BJ (cell line): ENCODE results near the gene LAMA3. TPM values are rescaled to one million over a fixed set of nuclear protein-coding genes. Genes with fewer than 3 reads are reported as not detected.

ENCODE experiments used
- CTCF ChIA-PET: fragments of 350-600 bp; formaldehyde crosslinking; extraction: SDS; loops from one replicate; lab custom pipeline; 2021; ENCODE audit warnings: antibody characterized with exemption, inconsistent platforms; lab: Yijun Ruan, JAX
- POLR2A ChIA-PET: fragments of 300-600 bp; sonication (Branson Sonifier 250); formaldehyde crosslinking; extraction: SDS; loops from one replicate; lab custom pipeline; 2021; ENCODE audit warnings: antibody characterized with exemption; lab: Charles Lee
- DNase-seq: peaks from one replicate; pipeline ENCODE4 v3.0.0-alpha.2; 2011; ENCODE audit warnings: low read depth
- H3K27me3 ChIP-seq: 2 replicates; pipeline ENCODE4 v1.6.0; 2011; ENCODE audit warnings: low read length; ENCODE audit not compliant: control insufficient read depth, insufficient read depth
- H3K36me3 ChIP-seq: 2 replicates; pipeline ENCODE4 v1.5.1; 2011; ENCODE audit warnings: low read length; ENCODE audit not compliant: control insufficient read depth, insufficient read depth
- H3K4me3 ChIP-seq: 2 replicates; pipeline ENCODE4 v1.5.1; 2011; ENCODE audit warnings: low read depth, mild to moderate bottlenecking, control low read depth, low read length
- polyA plus RNA-seq: library from polyadenylated mRNA; depleted of rRNA; stranded (reverse); fragments of >200 nt; gene quantifications from 2 replicates; pipeline ENCODE4 v1.2.3, GENCODE V29; 2011
- TF ChIP-seq, protein P1 (sequence below): IDR thresholded peaks from 2 replicates; pipeline ENCODE4 v1.5.1; 2011; ENCODE audit warnings: low read depth, mild to moderate bottlenecking, control low read depth, inconsistent platforms, low read length, moderate library complexity; ENCODE audit not compliant: insufficient read depth

Gene LAMA3
- polyA plus RNA-seq, 1 experiment, result 5.6 TPM

DNA sequence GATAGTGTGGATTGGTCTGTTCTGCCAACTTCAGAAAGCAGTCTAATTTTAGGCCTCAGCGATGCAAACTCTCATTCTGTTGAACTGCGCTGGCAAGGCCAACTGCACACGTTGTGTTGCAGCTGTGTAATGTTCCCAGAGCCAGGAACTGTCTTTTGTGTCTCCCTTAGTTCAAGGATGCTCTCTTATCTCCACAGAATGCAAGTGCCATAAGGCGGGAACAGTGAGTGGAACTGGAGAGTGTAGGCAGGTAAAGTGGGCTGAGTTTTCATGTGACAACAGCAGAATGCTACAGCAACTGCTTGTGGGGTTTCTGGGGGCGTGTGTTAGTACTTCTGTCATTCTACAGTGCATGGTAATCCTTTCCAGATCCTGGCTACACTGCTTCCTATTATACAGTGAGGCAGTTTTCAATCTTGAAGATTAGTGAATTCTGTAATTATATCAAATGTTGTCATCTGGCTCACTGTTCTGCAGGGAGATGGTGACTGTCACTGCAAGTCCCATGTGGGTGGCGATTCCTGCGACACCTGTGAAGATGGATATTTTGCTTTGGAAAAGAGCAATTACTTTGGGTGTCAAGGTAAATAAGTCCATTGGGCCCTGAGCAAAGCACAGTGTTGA, 125.8 kb downstream of the LAMA3 start:
- POLR2A ChIA-PET, result no interaction called here

DNA sequence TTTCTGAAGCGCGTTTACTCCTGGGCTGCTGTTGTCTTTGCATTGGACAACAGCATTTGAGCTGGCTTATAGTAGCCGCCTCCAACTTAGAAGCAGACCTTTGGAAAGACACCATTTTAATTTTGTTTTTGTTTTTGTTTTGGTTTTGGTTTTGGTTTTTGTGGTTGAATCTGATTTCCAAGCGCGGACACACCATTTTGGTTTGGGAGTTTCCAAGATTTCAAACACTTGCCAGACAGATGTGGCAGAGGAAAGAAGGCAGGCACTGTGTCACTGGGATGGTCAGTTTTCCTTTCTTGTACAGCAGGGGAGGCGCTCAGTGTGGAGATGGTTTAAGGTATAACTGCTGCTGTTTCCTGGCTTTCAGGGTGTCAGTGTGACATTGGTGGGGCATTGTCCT, 126.8 kb downstream of the LAMA3 start:
- Histone ChIP-seq H3K36me3 (no peaks in the 10 kb centered on the region), H3K4me3 (no peak overlapping the region), H3K27me3 (no peaks in the 10 kb centered on the region)
- no peak for DNase-seq
- TF ChIP-seq, protein P1, sequence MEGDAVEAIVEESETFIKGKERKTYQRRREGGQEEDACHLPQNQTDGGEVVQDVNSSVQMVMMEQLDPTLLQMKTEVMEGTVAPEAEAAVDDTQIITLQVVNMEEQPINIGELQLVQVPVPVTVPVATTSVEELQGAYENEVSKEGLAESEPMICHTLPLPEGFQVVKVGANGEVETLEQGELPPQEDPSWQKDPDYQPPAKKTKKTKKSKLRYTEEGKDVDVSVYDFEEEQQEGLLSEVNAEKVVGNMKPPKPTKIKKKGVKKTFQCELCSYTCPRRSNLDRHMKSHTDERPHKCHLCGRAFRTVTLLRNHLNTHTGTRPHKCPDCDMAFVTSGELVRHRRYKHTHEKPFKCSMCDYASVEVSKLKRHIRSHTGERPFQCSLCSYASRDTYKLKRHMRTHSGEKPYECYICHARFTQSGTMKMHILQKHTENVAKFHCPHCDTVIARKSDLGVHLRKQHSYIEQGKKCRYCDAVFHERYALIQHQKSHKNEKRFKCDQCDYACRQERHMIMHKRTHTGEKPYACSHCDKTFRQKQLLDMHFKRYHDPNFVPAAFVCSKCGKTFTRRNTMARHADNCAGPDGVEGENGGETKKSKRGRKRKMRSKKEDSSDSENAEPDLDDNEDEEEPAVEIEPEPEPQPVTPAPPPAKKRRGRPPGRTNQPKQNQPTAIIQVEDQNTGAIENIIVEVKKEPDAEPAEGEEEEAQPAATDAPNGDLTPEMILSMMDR, result no peak
- POLR2A ChIA-PET, result no interaction called here
- CTCF ChIA-PET, result interaction anchor here (0.8 kb wide), 1 partner anchor 300 kb away, joined by 3 read pairs; no protein-coding TSS in a partner anchor

More for the DNA sequence above, 125.8 kb downstream of the LAMA3 start:
- CTCF ChIA-PET, result interaction anchor here (0.8 to 1.4 kb wide), 3 partner anchors 37 to 193 kb away, joined by 3 to 5 read pairs (median 3); no protein-coding TSS in a partner anchor
- DNase-seq, result no peak
- Histone ChIP-seq H3K36me3 (no peaks in the 10 kb centered on the region), H3K4me3 (no peak overlapping the region), H3K27me3 (no peaks in the 10 kb centered on the region)
- TF ChIP-seq, protein P1, result no peak

DNA sequence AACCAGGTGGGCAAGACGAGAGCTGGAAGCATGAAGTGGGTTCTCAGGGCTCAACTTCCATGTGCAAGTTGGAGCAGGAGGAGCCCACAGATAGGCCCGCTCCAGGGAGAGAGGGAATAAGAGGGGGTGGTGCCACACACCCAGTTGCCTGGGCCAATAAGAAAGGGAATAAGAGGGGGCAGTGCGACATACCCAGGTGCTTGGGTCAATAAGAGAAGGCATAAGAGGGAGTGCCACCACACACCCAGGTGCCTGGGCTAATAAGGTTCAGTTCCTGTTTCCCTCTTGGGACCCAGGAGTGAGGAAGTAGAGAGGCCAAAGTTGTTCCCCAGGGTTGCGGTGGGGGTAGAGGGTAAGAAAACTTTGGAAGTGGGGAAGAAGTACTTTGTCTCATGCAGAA, 127.5 kb downstream of the LAMA3 start:
- TF ChIP-seq, protein P1, result no peak
- ChIA-PET CTCF (no interaction called here), POLR2A (no interaction called here)
- no peaks in the 10 kb centered on the region for H3K36me3 ChIP-seq
- DNase-seq, result no peak
- H3K4me3 ChIP-seq, result no peak overlapping the region
- no peaks in the 10 kb centered on the region for H3K27me3 ChIP-seq

DNA sequence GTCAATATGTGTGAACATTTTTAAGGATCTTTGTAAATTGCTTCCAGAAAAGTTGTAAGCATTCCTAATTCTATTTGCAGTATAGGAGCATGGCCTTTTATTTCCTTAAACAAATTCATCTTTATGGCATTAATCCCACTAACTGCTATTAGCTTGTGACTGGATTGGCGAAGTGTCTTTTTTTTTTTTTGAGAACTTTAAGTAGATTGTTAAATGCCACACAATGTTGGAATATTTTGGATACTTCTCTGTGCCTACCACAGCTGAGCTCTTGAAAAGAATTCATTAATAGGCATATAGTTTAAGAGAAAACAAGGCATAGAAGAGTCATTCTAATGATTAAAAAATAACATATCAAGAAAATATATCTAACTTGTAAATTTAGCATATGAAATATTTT, 129.7 kb downstream of the LAMA3 start:
- Histone ChIP-seq H3K36me3 (no peaks in the 10 kb centered on the region), H3K27me3 (no peaks in the 10 kb centered on the region), H3K4me3 (no peak overlapping the region)
- TF ChIP-seq, protein P1, result no peak
- no peak for DNase-seq
- POLR2A ChIA-PET, result interaction anchor here (0.6 kb wide), 1 partner anchor 19 kb away, joined by 3 read pairs; no protein-coding TSS in a partner anchor
- CTCF ChIA-PET, result interaction anchor here (1.6 kb wide), 1 partner anchor 301 kb away, joined by 3 read pairs; no protein-coding TSS in a partner anchor

DNA sequence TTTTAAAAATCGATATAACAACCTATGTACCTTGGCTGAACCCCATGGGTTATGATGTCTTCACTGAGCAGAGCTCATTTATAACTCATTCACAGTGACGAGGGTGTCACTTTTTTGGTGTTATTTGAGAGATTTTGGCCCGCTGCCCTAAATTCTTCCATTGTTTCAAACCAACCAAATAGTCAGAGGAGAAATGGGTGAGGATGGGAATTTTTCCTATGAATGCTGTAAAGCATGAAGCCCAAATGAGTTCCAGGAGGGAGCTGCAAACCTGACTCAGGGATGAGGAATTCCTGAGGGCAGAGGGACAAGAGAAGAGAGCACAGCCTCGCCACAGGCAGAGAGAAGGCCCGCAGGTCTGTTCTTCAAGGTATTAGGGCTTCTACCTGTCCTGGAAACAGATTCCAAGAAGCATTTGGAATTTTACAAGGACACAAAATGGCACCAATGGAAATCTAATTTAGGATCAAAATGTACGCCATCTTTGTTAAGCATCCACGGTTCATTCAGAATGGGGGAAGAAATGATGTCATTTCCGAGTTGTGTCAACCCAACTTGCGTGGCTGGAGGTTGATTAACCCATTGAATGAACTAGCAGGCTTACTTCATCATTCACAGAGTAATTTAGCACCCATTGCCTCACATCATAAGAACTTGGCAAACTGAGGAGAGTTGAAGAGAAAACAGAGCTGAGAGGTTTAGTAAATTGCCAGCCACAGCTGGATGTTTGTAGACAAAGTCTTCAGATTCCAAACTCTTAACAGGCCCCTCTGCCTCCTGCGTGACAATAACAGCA, 133.5 kb downstream of the LAMA3 start:
- no peak for DNase-seq
- ChIA-PET POLR2A (interaction anchor here (0.6 kb wide), 1 partner anchor 38 kb away, joined by 3 read pairs; no protein-coding TSS in a partner anchor), CTCF (no interaction called here)
- no peaks in the 10 kb centered on the region for H3K36me3 ChIP-seq
- no peaks in the 10 kb centered on the region for H3K27me3 ChIP-seq
- TF ChIP-seq, protein P1, result no peak
- H3K4me3 ChIP-seq, result no peak overlapping the region
